IMR-90 (cell line): ENCODE results near the gene PNCK. TPM values are rescaled to one million over a fixed set of nuclear protein-coding genes. Genes with fewer than 3 reads are reported as not detected.
"Not testable (repeated sequence)": the region's sequence is repeated elsewhere in the genome, so short reads cannot be mapped to it uniquely, and the experiment has no call there.

Experiments used
- ATAC-seq: fragments of 200-7000 bp; cut with Tn5 transposase; 2 replicates; pipeline ENCODE4 v1.9.1; 2020; ENCODE audit warnings: low read depth, mild to moderate bottlenecking, moderate library complexity
- BruUV-seq: library from RNA; stranded (reverse); fragments of 400-500 nt; replicated peaks from 2 replicates; lab custom pipeline; 2021; lab: Mats Ljungman, UMichigan
- CTCF ChIA-PET: fragments of 300-600 bp; formaldehyde crosslinking; extraction: SDS; loops from one replicate; lab custom pipeline; 2021; ENCODE audit warnings: antibody characterized with exemption; lab: Yijun Ruan, JAX
- POLR2A ChIA-PET: fragments of 300-600 bp; sonication (Branson Sonifier 250); formaldehyde crosslinking; loops from one replicate; lab custom pipeline; 2022; ENCODE audit warnings: antibody characterized with exemption; ENCODE audit not compliant: unreplicated experiment; lab: Charles Lee
- DNase-seq: peaks from one replicate; pipeline ENCODE4 v3.0.0; 2013
- H2AFZ ChIP-seq: replicated peaks from 2 replicates; pipeline ENCODE3; 2013; ENCODE audit warnings: low read length, mild to moderate bottlenecking; ENCODE audit not compliant: poor library complexity
- H2AK5ac ChIP-seq: 2 replicates; pipeline ENCODE4 v1.6.1; 2013; ENCODE audit warnings: low read depth, low read length, inconsistent platforms
- H2AK9ac ChIP-seq: replicated peaks from 2 replicates; pipeline ENCODE3; 2013; ENCODE audit warnings: mild to moderate bottlenecking, low read depth, low read length, moderate library complexity; ENCODE audit not compliant: poor library complexity
- H2BK120ac ChIP-seq: 2 replicates; pipeline ENCODE4 v1.6.1; 2013; ENCODE audit warnings: low read depth, low read length, inconsistent platforms
- H2BK15ac ChIP-seq: 3 replicates; pipeline ENCODE4 v1.6.1; 2013; ENCODE audit warnings: low read depth, low read length, inconsistent platforms
- H2BK20ac ChIP-seq: 2 replicates; pipeline ENCODE4 v1.6.1; 2013; ENCODE audit warnings: low read depth, mild to moderate bottlenecking, inconsistent platforms, low read length, moderate library complexity
- H2BK5ac ChIP-seq: 2 replicates; pipeline ENCODE4 v1.6.1; 2013; ENCODE audit warnings: mild to moderate bottlenecking, low read depth, low read length, inconsistent platforms; ENCODE audit not compliant: poor library complexity, severe bottlenecking
- H3K14ac ChIP-seq: replicated peaks from 2 replicates; pipeline ENCODE4 v1.6.1; 2013; ENCODE audit warnings: low read depth, low read length, inconsistent platforms
- H3K18ac ChIP-seq: 2 replicates; pipeline ENCODE4 v1.6.1; 2013; ENCODE audit warnings: low read depth, low read length, control low read depth
- H3K23ac ChIP-seq: 2 replicates; pipeline ENCODE4 v1.6.1; 2013; ENCODE audit warnings: low read depth, low read length, inconsistent platforms
- H3K27ac ChIP-seq: 2 replicates; pipeline ENCODE4 v1.5.1; 2013; ENCODE audit warnings: mild to moderate bottlenecking, control low read depth, low read length; ENCODE audit not compliant: insufficient read depth
- H3K27me3 ChIP-seq: 2 replicates; pipeline ENCODE4 v1.6.1; 2013; ENCODE audit warnings: low read length; ENCODE audit not compliant: control insufficient read depth, insufficient read depth
- H3K36me3 ChIP-seq: 2 replicates; pipeline ENCODE4 v1.6.1; 2013; ENCODE audit warnings: low read length, mixed read lengths; ENCODE audit not compliant: control insufficient read depth, insufficient read depth
- H3K4ac ChIP-seq: 2 replicates; pipeline ENCODE4 v1.6.1; 2013; ENCODE audit warnings: low read depth, low read length, inconsistent platforms
- H3K4me1 ChIP-seq: 2 replicates; pipeline ENCODE4 v1.6.1; 2013; ENCODE audit warnings: low read length, mixed read lengths; ENCODE audit not compliant: control insufficient read depth, insufficient read depth
- H3K4me2 ChIP-seq: 2 replicates; pipeline ENCODE4 v1.6.1; 2013; ENCODE audit warnings: low read depth, mild to moderate bottlenecking, control low read depth, low read length, moderate library complexity
- H3K4me3 ChIP-seq: 2 replicates; pipeline ENCODE4 v1.5.1; 2013; ENCODE audit warnings: low read depth, mild to moderate bottlenecking, control low read depth, low read length, moderate library complexity; ENCODE audit not compliant: insufficient read depth
- H3K56ac ChIP-seq: 2 replicates; pipeline ENCODE4 v1.6.1; 2013; ENCODE audit warnings: low read length, inconsistent platforms; ENCODE audit not compliant: insufficient read depth; ENCODE audit errors: extremely low read depth
- H3K79me1 ChIP-seq, 2 experiments: 2 replicates each; pipeline ENCODE4 v1.6.1; 2013; ENCODE audit warnings: low read length in 2 of 2, inconsistent platforms in 1 of 2, low read depth in 1 of 2
- H3K9ac ChIP-seq: 2 replicates; pipeline ENCODE4 v1.6.1; 2013; ENCODE audit warnings: low read depth, low read length, control low read depth
- H3K9me1 ChIP-seq: 2 replicates; pipeline ENCODE4 v1.6.1; 2013; ENCODE audit warnings: low read length, inconsistent platforms; ENCODE audit not compliant: insufficient read depth
- H3K9me3 ChIP-seq: 2 replicates; pipeline ENCODE4 v1.6.1; 2013; ENCODE audit warnings: low read length; ENCODE audit not compliant: control insufficient read depth, insufficient read depth
- H4K20me1 ChIP-seq: 2 replicates; pipeline ENCODE4 v1.6.1; 2013; ENCODE audit warnings: low read length, inconsistent platforms; ENCODE audit not compliant: insufficient read depth
- H4K5ac ChIP-seq: 2 replicates; pipeline ENCODE4 v1.6.1; 2013; ENCODE audit warnings: mild to moderate bottlenecking, low read depth, low read length, control low read depth
- H4K8ac ChIP-seq, 2 experiments: 2 replicates each; pipeline ENCODE4 v1.6.1; 2013; ENCODE audit warnings: low read depth in 2 of 2, low read length in 2 of 2, control low read depth in 1 of 2, inconsistent platforms in 1 of 2
- H4K91ac ChIP-seq: 2 replicates; pipeline ENCODE4 v1.6.1; 2013; ENCODE audit warnings: low read depth, low read length, inconsistent platforms; ENCODE audit not compliant: insufficient read depth
- WGBS, 2 experiments: methylation state at CpG; one replicate each; pipeline versions ENCODE4 v1.1.5 to v1.1.7; 2013; ENCODE audit warnings: missing lambda C conversion rate in 2 of 2; ENCODE audit not compliant: insufficient read length in 1 of 2; ENCODE audit errors: extremely low coverage in 2 of 2; 5-methylcytosine and 5-hydroxymethylcytosine counted together
- dilution Hi-C: fragments of 300-500 bp; cut with HindIII; formaldehyde crosslinking; loops from one replicate; pipeline ENCODE4 v1.14.3; 2018; ENCODE audit warnings: low sequenced_read_pairs; ENCODE audit not compliant: unreplicated experiment
- in situ Hi-C: fragments of 300-500 bp; cut with MboI; formaldehyde crosslinking; loops from 3 replicates; pipeline ENCODE4 v1.14.3; 2019; ENCODE audit warnings: low sequenced_read_pairs, inconsistent platforms, mixed read lengths
- intact Hi-C: fragments of 100-400 bp; cut with micrococcal nuclease; formaldehyde crosslinking; loops from 2 replicates; pipeline ENCODE4 v1.10.0; 2022
- polyA plus RNA-seq, 3 experiments: library from polyadenylated mRNA; depleted of rRNA; stranded (reverse); fragments of >200 nt; gene quantifications; 2 replicates each; pipeline ENCODE4 v1.2.3, GENCODE V29; 2012; ENCODE audit warnings: low replicate concordance in 1 of 3
- total RNA-seq: library from RNA; depleted of rRNA; stranded (reverse); fragments of >200 nt; gene quantifications from 2 replicates; pipeline ENCODE4 v1.2.3, GENCODE V29; 2012

Gene PNCK
- total and polyA plus RNA-seq, 2 of the 4 experiments (the other 2 are of a cell fraction): 0.18 to 0.22 TPM

DNA sequence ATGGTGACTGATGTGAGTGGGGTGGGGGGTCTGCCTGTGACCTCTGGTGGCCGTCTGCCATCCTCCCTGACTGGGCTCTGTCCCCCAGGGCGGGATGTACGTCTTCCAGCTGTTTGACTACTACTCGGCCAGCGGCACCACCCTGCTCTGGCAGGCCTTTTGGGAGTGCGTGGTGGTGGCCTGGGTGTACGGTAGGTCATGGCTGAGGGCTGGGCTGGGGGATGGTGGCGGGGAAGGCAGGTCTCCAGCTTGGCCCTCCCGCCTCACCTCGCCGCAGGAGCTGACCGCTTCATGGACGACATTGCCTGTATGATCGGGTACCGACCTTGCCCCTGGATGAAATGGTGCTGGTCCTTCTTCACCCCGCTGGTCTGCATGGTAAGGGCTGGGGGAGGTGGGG is 20.6 kb upstream of the PNCK start:
- H3K56ac ChIP-seq, H4K5ac ChIP-seq, H3K79me1 ChIP-seq, H3K4ac ChIP-seq, H2BK20ac ChIP-seq, dilution Hi-C loops, H3K14ac ChIP-seq, H2AK5ac ChIP-seq, H3K18ac ChIP-seq, H3K4me1 ChIP-seq, intact Hi-C loops, H4K91ac ChIP-seq, BruUV-seq, POLR2A ChIA-PET, H3K4me3 ChIP-seq, H2BK5ac ChIP-seq, H3K9me1 ChIP-seq, H3K4me2 ChIP-seq, H3K27ac ChIP-seq, H2BK15ac ChIP-seq, H3K36me3 ChIP-seq, H3K23ac ChIP-seq, H3K27me3 ChIP-seq, DNase-seq, H2BK120ac ChIP-seq, ATAC-seq, H3K9ac ChIP-seq, CTCF ChIA-PET, H4K8ac ChIP-seq, H2AK9ac ChIP-seq, H3K9me3 ChIP-seq, in situ Hi-C loops, H2AFZ ChIP-seq: not testable (repeated sequence)
- H4K20me1 ChIP-seq: peaks cover 12% of the 10 kb centered on the region
- no CpG with 5 or more reads among the region's 16 CpGs for WGBS, 2 experiments
